ENCODE results near the gene PDSS2. TPM values are rescaled to one million over a fixed set of nuclear protein-coding genes. Genes with fewer than 3 reads are reported as not detected.
"Not testable (repeated sequence)": the region's sequence is repeated elsewhere in the genome, so short reads cannot be mapped to it uniquely, and the experiment has no call there.

The PDSS2 gene
- polyA plus RNA-seq, 1 donor (not counting 4 experiments of a cell fraction or from before 2014, with no cell fraction given) = 12.5 TPM

GRCh38 chr6:107308677-107309076, 150.7 kb downstream of the PDSS2 start:
- H3K9me1 ChIP-seq (ENCODE audit: control insufficient read depth, extremely low read depth, insufficient read depth, low read length) = no peaks in the 10 kb centered on the region
- no peak overlapping the region for H3K4me2 ChIP-seq (ENCODE audit: control insufficient read depth, extremely low read depth, insufficient read depth, low read depth, low read length)
- no peak overlapping the region for H3K4me3 ChIP-seq (ENCODE audit: control insufficient read depth in 2 of 3, extremely low read depth in 1 of 3, insufficient read depth in 2 of 3, low read depth in 1 of 3, low read length in 3 of 3)
- dilution Hi-C loops (cut with MboI; ENCODE audit: extremely low pct_ligation_motif_present, low sequenced_read_pairs) = no loop called here
- H3K27me3 ChIP-seq (ENCODE audit: control insufficient read depth, extremely low read depth, insufficient read depth, low read length) = no peaks in the 10 kb centered on the region
- no peaks in the 10 kb centered on the region for H3K9me3 ChIP-seq (ENCODE audit: control insufficient read depth, low read depth, low read length)
- TF ChIP-seq, protein P1, sequence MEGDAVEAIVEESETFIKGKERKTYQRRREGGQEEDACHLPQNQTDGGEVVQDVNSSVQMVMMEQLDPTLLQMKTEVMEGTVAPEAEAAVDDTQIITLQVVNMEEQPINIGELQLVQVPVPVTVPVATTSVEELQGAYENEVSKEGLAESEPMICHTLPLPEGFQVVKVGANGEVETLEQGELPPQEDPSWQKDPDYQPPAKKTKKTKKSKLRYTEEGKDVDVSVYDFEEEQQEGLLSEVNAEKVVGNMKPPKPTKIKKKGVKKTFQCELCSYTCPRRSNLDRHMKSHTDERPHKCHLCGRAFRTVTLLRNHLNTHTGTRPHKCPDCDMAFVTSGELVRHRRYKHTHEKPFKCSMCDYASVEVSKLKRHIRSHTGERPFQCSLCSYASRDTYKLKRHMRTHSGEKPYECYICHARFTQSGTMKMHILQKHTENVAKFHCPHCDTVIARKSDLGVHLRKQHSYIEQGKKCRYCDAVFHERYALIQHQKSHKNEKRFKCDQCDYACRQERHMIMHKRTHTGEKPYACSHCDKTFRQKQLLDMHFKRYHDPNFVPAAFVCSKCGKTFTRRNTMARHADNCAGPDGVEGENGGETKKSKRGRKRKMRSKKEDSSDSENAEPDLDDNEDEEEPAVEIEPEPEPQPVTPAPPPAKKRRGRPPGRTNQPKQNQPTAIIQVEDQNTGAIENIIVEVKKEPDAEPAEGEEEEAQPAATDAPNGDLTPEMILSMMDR (optimal IDR thresholded peaks at IDR 0.05 in 1 of 3, IDR thresholded peaks at IDR 0.05 in 1 of 3, conservative IDR thresholded peaks at IDR 0.05 in 1 of 3; ENCODE audit: extremely low read depth in 1 of 3, insufficient read depth in 2 of 3, low read length in 3 of 3) = no peak
- H4K20me1 ChIP-seq (ENCODE audit: control insufficient read depth, extremely low read depth, insufficient read depth, low read length) = no peaks in the 10 kb centered on the region
- no peak overlapping the region for H3K27ac ChIP-seq (ENCODE audit: control insufficient read depth, insufficient read depth, low read length)
- DNase-seq (ENCODE audit: low read depth, low spot score) (no peak), FAIRE-seq (no peak)
- no peaks in the 10 kb centered on the region for H3K79me2 ChIP-seq (ENCODE audit: control insufficient read depth, insufficient read depth, low read length)
- H3K36me3 ChIP-seq (ENCODE audit: control insufficient read depth in 2 of 2, extremely low read depth in 1 of 2, insufficient read depth in 2 of 2, low read length in 2 of 2) = no peaks in the 10 kb centered on the region
- no peak overlapping the region for H3K9ac ChIP-seq (ENCODE audit: control insufficient read depth, extremely low read depth, insufficient read depth, low read length)
- no peak overlapping the region for H2AFZ ChIP-seq (ENCODE audit: control insufficient read depth, low read length)
- H3K4me1 ChIP-seq (ENCODE audit: control insufficient read depth, extremely low read depth, insufficient read depth, low read length) = peaks cover 18% of the 10 kb centered on the region

DNA sequence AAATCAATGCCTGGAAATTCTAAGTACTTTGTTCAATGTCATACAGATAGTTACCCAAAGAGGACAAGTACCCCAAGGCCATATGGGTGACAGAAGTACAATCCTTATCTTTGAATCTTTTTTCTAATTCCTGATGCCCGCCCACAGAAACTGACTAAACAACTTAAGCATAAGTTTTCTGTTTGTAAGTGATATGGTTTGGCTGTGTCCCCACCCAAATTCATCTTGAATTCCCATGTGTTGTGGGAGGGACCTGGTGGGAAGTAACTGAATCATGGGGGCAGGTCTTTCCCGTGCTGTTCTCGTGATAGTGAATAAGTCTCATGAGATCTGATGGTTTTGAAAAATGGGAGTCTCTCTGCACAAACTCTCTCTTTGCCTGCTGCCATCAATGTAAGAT, 153.4 kb downstream of the PDSS2 start:
- FAIRE-seq; H3K9ac ChIP-seq (ENCODE audit: control insufficient read depth, extremely low read depth, insufficient read depth, low read length); H3K27ac ChIP-seq (ENCODE audit: control insufficient read depth, insufficient read depth, low read length); H3K27me3 ChIP-seq (ENCODE audit: control insufficient read depth, extremely low read depth, insufficient read depth, low read length); H3K9me3 ChIP-seq (ENCODE audit: control insufficient read depth, low read depth, low read length); H3K9me1 ChIP-seq (ENCODE audit: control insufficient read depth, extremely low read depth, insufficient read depth, low read length); H3K4me2 ChIP-seq (ENCODE audit: control insufficient read depth, extremely low read depth, insufficient read depth, low read depth, low read length); DNase-seq (ENCODE audit: low read depth, low spot score); H2AFZ ChIP-seq (ENCODE audit: control insufficient read depth, low read length); dilution Hi-C loops (cut with MboI; ENCODE audit: extremely low pct_ligation_motif_present, low sequenced_read_pairs); H3K79me2 ChIP-seq (ENCODE audit: control insufficient read depth, insufficient read depth, low read length); H4K20me1 ChIP-seq (ENCODE audit: control insufficient read depth, extremely low read depth, insufficient read depth, low read length); H3K4me3 ChIP-seq (ENCODE audit: control insufficient read depth in 2 of 3, extremely low read depth in 1 of 3, insufficient read depth in 2 of 3, low read depth in 1 of 3, low read length in 3 of 3); H3K36me3 ChIP-seq (ENCODE audit: control insufficient read depth in 2 of 2, extremely low read depth in 1 of 2, insufficient read depth in 2 of 2, low read length in 2 of 2): not testable (repeated sequence)
- H3K4me1 ChIP-seq (ENCODE audit: control insufficient read depth, extremely low read depth, insufficient read depth, low read length) = peaks cover 18% of the 10 kb centered on the region

- TF ChIP-seq, protein P1 (optimal IDR thresholded peaks at IDR 0.05 in 1 of 3, IDR thresholded peaks at IDR 0.05 in 1 of 3, conservative IDR thresholded peaks at IDR 0.05 in 1 of 3; ENCODE audit: extremely low read depth in 1 of 3, insufficient read depth in 2 of 3, low read length in 3 of 3) = no peak
- no peak for TF ChIP-seq EZH2 (IDR thresholded peaks at IDR 0.05; ENCODE audit: low read length)
- Histone ChIP-seq H3K36me3 (ENCODE audit: control insufficient read depth in 2 of 2, extremely low read depth in 1 of 2, insufficient read depth in 2 of 2, low read length in 2 of 2) (no peaks in the 10 kb centered on the region), H3K4me2 (ENCODE audit: control insufficient read depth, extremely low read depth, insufficient read depth, low read depth, low read length) (no peak overlapping the region), H3K9me1 (ENCODE audit: control insufficient read depth, extremely low read depth, insufficient read depth, low read length) (no peaks in the 10 kb centered on the region), H3K9me3 (ENCODE audit: control insufficient read depth, low read depth, low read length) (no peaks in the 10 kb centered on the region), H4K20me1 (ENCODE audit: control insufficient read depth, extremely low read depth, insufficient read depth, low read length) (no peaks in the 10 kb centered on the region), H3K9ac (ENCODE audit: control insufficient read depth, extremely low read depth, insufficient read depth, low read length) (no peak overlapping the region), H3K4me3 (ENCODE audit: control insufficient read depth in 2 of 3, extremely low read depth in 1 of 3, insufficient read depth in 2 of 3, low read depth in 1 of 3, low read length in 3 of 3) (no peak overlapping the region), H2AFZ (ENCODE audit: control insufficient read depth, low read length) (no peak overlapping the region), H3K79me2 (ENCODE audit: control insufficient read depth, insufficient read depth, low read length) (no peaks in the 10 kb centered on the region), H3K4me1 (ENCODE audit: control insufficient read depth, extremely low read depth, insufficient read depth, low read length) (peaks cover 18% of the 10 kb centered on the region), H3K27me3 (ENCODE audit: control insufficient read depth, extremely low read depth, insufficient read depth, low read length) (no peaks in the 10 kb centered on the region), H3K27ac (ENCODE audit: control insufficient read depth, insufficient read depth, low read length) (no peak overlapping the region)
- peak; percentile 34 for FAIRE-seq
- dilution Hi-C loops (cut with MboI; ENCODE audit: extremely low pct_ligation_motif_present, low sequenced_read_pairs) = no loop called here
- DNase-seq (ENCODE audit: low read depth, low spot score) = no peak
These were observed 154.0 kb downstream of the PDSS2 start for GRCh38 chr6:107305391-107305790.

Measured in keratinocyte (primary cell).